IMR-90 (cell line): ENCODE data around the gene C9orf57. TPM values are rescaled to one million over a fixed set of nuclear protein-coding genes. Genes with fewer than 3 reads are reported as not detected.

Source experiments
- ATAC-seq: fragments of 200-7000 bp; cut with Tn5 transposase; 2 replicates; pipeline ENCODE4 v1.9.1; 2020; ENCODE audit warnings: low read depth, mild to moderate bottlenecking, moderate library complexity
- BruUV-seq: library from RNA; stranded (reverse); fragments of 400-500 nt; replicated peaks from 2 replicates; lab custom pipeline; 2021; lab: Mats Ljungman, UMichigan
- CTCF ChIA-PET: fragments of 300-600 bp; formaldehyde crosslinking; extraction: SDS; loops from one replicate; lab custom pipeline; 2021; ENCODE audit warnings: antibody characterized with exemption; lab: Yijun Ruan, JAX
- POLR2A ChIA-PET: fragments of 300-600 bp; sonication (Branson Sonifier 250); formaldehyde crosslinking; loops from one replicate; lab custom pipeline; 2022; ENCODE audit warnings: antibody characterized with exemption; ENCODE audit not compliant: unreplicated experiment; lab: Charles Lee
- DNase-seq: peaks from one replicate; pipeline ENCODE4 v3.0.0; 2013
- H2AFZ ChIP-seq: replicated peaks from 2 replicates; pipeline ENCODE3; 2013; ENCODE audit warnings: low read length, mild to moderate bottlenecking; ENCODE audit not compliant: poor library complexity
- H2AK5ac ChIP-seq: 2 replicates; pipeline ENCODE4 v1.6.1; 2013; ENCODE audit warnings: low read depth, low read length, inconsistent platforms
- H2AK9ac ChIP-seq: replicated peaks from 2 replicates; pipeline ENCODE3; 2013; ENCODE audit warnings: mild to moderate bottlenecking, low read depth, low read length, moderate library complexity; ENCODE audit not compliant: poor library complexity
- H2BK120ac ChIP-seq: 2 replicates; pipeline ENCODE4 v1.6.1; 2013; ENCODE audit warnings: low read depth, low read length, inconsistent platforms
- H2BK15ac ChIP-seq: 3 replicates; pipeline ENCODE4 v1.6.1; 2013; ENCODE audit warnings: low read depth, low read length, inconsistent platforms
- H2BK20ac ChIP-seq: 2 replicates; pipeline ENCODE4 v1.6.1; 2013; ENCODE audit warnings: low read depth, mild to moderate bottlenecking, inconsistent platforms, low read length, moderate library complexity
- H2BK5ac ChIP-seq: 2 replicates; pipeline ENCODE4 v1.6.1; 2013; ENCODE audit warnings: mild to moderate bottlenecking, low read depth, low read length, inconsistent platforms; ENCODE audit not compliant: poor library complexity, severe bottlenecking
- H3K14ac ChIP-seq: replicated peaks from 2 replicates; pipeline ENCODE4 v1.6.1; 2013; ENCODE audit warnings: low read depth, low read length, inconsistent platforms
- H3K18ac ChIP-seq: 2 replicates; pipeline ENCODE4 v1.6.1; 2013; ENCODE audit warnings: low read depth, low read length, control low read depth
- H3K23ac ChIP-seq: 2 replicates; pipeline ENCODE4 v1.6.1; 2013; ENCODE audit warnings: low read depth, low read length, inconsistent platforms
- H3K27ac ChIP-seq: 2 replicates; pipeline ENCODE4 v1.5.1; 2013; ENCODE audit warnings: mild to moderate bottlenecking, control low read depth, low read length; ENCODE audit not compliant: insufficient read depth
- H3K27me3 ChIP-seq: 2 replicates; pipeline ENCODE4 v1.6.1; 2013; ENCODE audit warnings: low read length; ENCODE audit not compliant: control insufficient read depth, insufficient read depth
- H3K36me3 ChIP-seq: 2 replicates; pipeline ENCODE4 v1.6.1; 2013; ENCODE audit warnings: low read length, mixed read lengths; ENCODE audit not compliant: control insufficient read depth, insufficient read depth
- H3K4ac ChIP-seq: 2 replicates; pipeline ENCODE4 v1.6.1; 2013; ENCODE audit warnings: low read depth, low read length, inconsistent platforms
- H3K4me1 ChIP-seq: 2 replicates; pipeline ENCODE4 v1.6.1; 2013; ENCODE audit warnings: low read length, mixed read lengths; ENCODE audit not compliant: control insufficient read depth, insufficient read depth
- H3K4me2 ChIP-seq: 2 replicates; pipeline ENCODE4 v1.6.1; 2013; ENCODE audit warnings: low read depth, mild to moderate bottlenecking, control low read depth, low read length, moderate library complexity
- H3K4me3 ChIP-seq: 2 replicates; pipeline ENCODE4 v1.5.1; 2013; ENCODE audit warnings: low read depth, mild to moderate bottlenecking, control low read depth, low read length, moderate library complexity; ENCODE audit not compliant: insufficient read depth
- H3K56ac ChIP-seq: 2 replicates; pipeline ENCODE4 v1.6.1; 2013; ENCODE audit warnings: low read length, inconsistent platforms; ENCODE audit not compliant: insufficient read depth; ENCODE audit errors: extremely low read depth
- H3K79me1 ChIP-seq, 2 experiments: 2 replicates each; pipeline ENCODE4 v1.6.1; 2013; ENCODE audit warnings: low read length in 2 of 2, inconsistent platforms in 1 of 2, low read depth in 1 of 2
- H3K9ac ChIP-seq: 2 replicates; pipeline ENCODE4 v1.6.1; 2013; ENCODE audit warnings: low read depth, low read length, control low read depth
- H3K9me1 ChIP-seq: 2 replicates; pipeline ENCODE4 v1.6.1; 2013; ENCODE audit warnings: low read length, inconsistent platforms; ENCODE audit not compliant: insufficient read depth
- H3K9me3 ChIP-seq: 2 replicates; pipeline ENCODE4 v1.6.1; 2013; ENCODE audit warnings: low read length; ENCODE audit not compliant: control insufficient read depth, insufficient read depth
- H4K20me1 ChIP-seq: 2 replicates; pipeline ENCODE4 v1.6.1; 2013; ENCODE audit warnings: low read length, inconsistent platforms; ENCODE audit not compliant: insufficient read depth
- H4K5ac ChIP-seq: 2 replicates; pipeline ENCODE4 v1.6.1; 2013; ENCODE audit warnings: mild to moderate bottlenecking, low read depth, low read length, control low read depth
- H4K8ac ChIP-seq, 2 experiments: 2 replicates each; pipeline ENCODE4 v1.6.1; 2013; ENCODE audit warnings: low read depth in 2 of 2, low read length in 2 of 2, control low read depth in 1 of 2, inconsistent platforms in 1 of 2
- H4K91ac ChIP-seq: 2 replicates; pipeline ENCODE4 v1.6.1; 2013; ENCODE audit warnings: low read depth, low read length, inconsistent platforms; ENCODE audit not compliant: insufficient read depth
- CEBPB ChIP-seq: IDR thresholded peaks from 2 replicates; pipeline ENCODE4 v1.6.1; 2012; ENCODE audit warnings: low read depth, low read length, improper control_type of control experiment
- CTCF ChIP-seq: conservative IDR thresholded peaks from 2 replicates; pipeline ENCODE4 v1.5.1; 2012; ENCODE audit warnings: mild to moderate bottlenecking, low read depth, low read length, improper control_type of control experiment
- MAFK ChIP-seq: IDR thresholded peaks from 2 replicates; pipeline ENCODE4 v1.6.1; 2012; ENCODE audit warnings: low read depth, low read length, improper control_type of control experiment
- MXI1 ChIP-seq: IDR thresholded peaks from 2 replicates; pipeline ENCODE4 v1.6.1; 2012; ENCODE audit warnings: low read depth, mild to moderate bottlenecking, low read length, moderate library complexity, borderline replicate concordance
- RAD21 ChIP-seq: IDR thresholded peaks from 2 replicates; pipeline ENCODE4 v1.6.1; 2012; ENCODE audit warnings: low read length, improper control_type of control experiment
- RCOR1 ChIP-seq: IDR thresholded peaks from 2 replicates; pipeline ENCODE4 v1.6.1; 2012; ENCODE audit warnings: mild to moderate bottlenecking, low read length, improper control_type of control experiment; ENCODE audit not compliant: insufficient replicate concordance
- SMC3 ChIP-seq: fragments of 150-350 bp; IDR thresholded peaks from 2 replicates; pipeline ENCODE4 v1.6.1; 2016; ENCODE audit warnings: low read depth, mild to moderate bottlenecking, antibody characterized with exemption, low read length, moderate library complexity
- WGBS, 2 experiments: methylation state at CpG; one replicate each; pipeline versions ENCODE4 v1.1.5 to v1.1.7; 2013; ENCODE audit warnings: missing lambda C conversion rate in 2 of 2; ENCODE audit not compliant: insufficient read length in 1 of 2; ENCODE audit errors: extremely low coverage in 2 of 2; 5-methylcytosine and 5-hydroxymethylcytosine counted together
- dilution Hi-C: fragments of 300-500 bp; cut with HindIII; formaldehyde crosslinking; loops from one replicate; pipeline ENCODE4 v1.14.3; 2018; ENCODE audit warnings: low sequenced_read_pairs; ENCODE audit not compliant: unreplicated experiment
- in situ Hi-C: fragments of 300-500 bp; cut with MboI; formaldehyde crosslinking; loops from 3 replicates; pipeline ENCODE4 v1.14.3; 2019; ENCODE audit warnings: low sequenced_read_pairs, inconsistent platforms, mixed read lengths
- intact Hi-C: fragments of 100-400 bp; cut with micrococcal nuclease; formaldehyde crosslinking; loops from 2 replicates; pipeline ENCODE4 v1.10.0; 2022
- polyA plus RNA-seq, 3 experiments: library from polyadenylated mRNA; depleted of rRNA; stranded (reverse); fragments of >200 nt; gene quantifications; 2 replicates each; pipeline ENCODE4 v1.2.3, GENCODE V29; 2012; ENCODE audit warnings: low replicate concordance in 1 of 3
- total RNA-seq: library from RNA; depleted of rRNA; stranded (reverse); fragments of >200 nt; gene quantifications from 2 replicates; pipeline ENCODE4 v1.2.3, GENCODE V29; 2012
- TF ChIP-seq, protein P1 (sequence below): fragments of 150-350 bp; IDR thresholded peaks from 2 replicates; pipeline ENCODE4 v1.6.1; 2016; ENCODE audit warnings: low read depth, mild to moderate bottlenecking, low read length, moderate library complexity, borderline replicate concordance
- TF ChIP-seq, protein P2 (sequence below): fragments of 150-350 bp; IDR thresholded peaks from 2 replicates; pipeline ENCODE4 v1.6.1; 2017; ENCODE audit warnings: mild to moderate bottlenecking, antibody characterized with exemption, low read length, low read depth

Gene C9orf57
- total and polyA plus RNA-seq, 2 of the 4 experiments (the other 2 are of a cell fraction), result not detected

GRCh38 chr9:72037571-72037970, 22.8 kb downstream of the C9orf57 start:
- Histone ChIP-seq H2BK5ac (no peak overlapping the region), H3K9ac (no peak overlapping the region), H3K4me2 (no peak overlapping the region), H2AFZ (no peak overlapping the region), H3K4me3 (no peak overlapping the region), H4K5ac (no peak overlapping the region), H2BK15ac (no peak overlapping the region), H3K79me1 (no peaks in the 10 kb centered on the region), H2BK120ac (no peak overlapping the region), H3K23ac (no peak overlapping the region), H4K8ac (no peak overlapping the region), H2AK9ac (no peak overlapping the region), H3K36me3 (no peaks in the 10 kb centered on the region), H3K9me3 (no peaks in the 10 kb centered on the region), H3K9me1 (no peaks in the 10 kb centered on the region), H4K91ac (no peak overlapping the region), H2AK5ac (no peak overlapping the region), H3K14ac (no peak overlapping the region), H3K4ac (no peak overlapping the region), H3K4me1 (no peaks in the 10 kb centered on the region), H3K27me3 (peaks cover 2% of the 10 kb centered on the region), H3K56ac (no peak overlapping the region), H2BK20ac (no peak overlapping the region), H3K18ac (no peak overlapping the region), H4K20me1 (no peaks in the 10 kb centered on the region), H3K27ac (no peak overlapping the region)
- TF ChIP-seq MAFK (no peak), SMC3 (no peak), MXI1 (no peak), CEBPB (no peak), CTCF (no peak), RAD21 (no peak), RCOR1 (no peak)
- TF ChIP-seq, protein P1, sequence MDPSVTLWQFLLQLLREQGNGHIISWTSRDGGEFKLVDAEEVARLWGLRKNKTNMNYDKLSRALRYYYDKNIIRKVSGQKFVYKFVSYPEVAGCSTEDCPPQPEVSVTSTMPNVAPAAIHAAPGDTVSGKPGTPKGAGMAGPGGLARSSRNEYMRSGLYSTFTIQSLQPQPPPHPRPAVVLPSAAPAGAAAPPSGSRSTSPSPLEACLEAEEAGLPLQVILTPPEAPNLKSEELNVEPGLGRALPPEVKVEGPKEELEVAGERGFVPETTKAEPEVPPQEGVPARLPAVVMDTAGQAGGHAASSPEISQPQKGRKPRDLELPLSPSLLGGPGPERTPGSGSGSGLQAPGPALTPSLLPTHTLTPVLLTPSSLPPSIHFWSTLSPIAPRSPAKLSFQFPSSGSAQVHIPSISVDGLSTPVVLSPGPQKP, result no peak
- TF ChIP-seq, protein P2, sequence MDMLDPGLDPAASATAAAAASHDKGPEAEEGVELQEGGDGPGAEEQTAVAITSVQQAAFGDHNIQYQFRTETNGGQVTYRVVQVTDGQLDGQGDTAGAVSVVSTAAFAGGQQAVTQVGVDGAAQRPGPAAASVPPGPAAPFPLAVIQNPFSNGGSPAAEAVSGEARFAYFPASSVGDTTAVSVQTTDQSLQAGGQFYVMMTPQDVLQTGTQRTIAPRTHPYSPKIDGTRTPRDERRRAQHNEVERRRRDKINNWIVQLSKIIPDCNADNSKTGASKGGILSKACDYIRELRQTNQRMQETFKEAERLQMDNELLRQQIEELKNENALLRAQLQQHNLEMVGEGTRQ, result no peak
- CTCF ChIA-PET, result interaction anchor here (1.4 kb wide), 1 partner anchor 55 kb away, joined by 3 read pairs; no protein-coding TSS in a partner anchor
- BruUV-seq, result no TSS peak
- intact Hi-C loops, result loop anchor here (5.0 to 10.0 kb wide), 3 partner anchors 717 to 1045 kb away; no protein-coding TSS in a partner anchor
- dilution Hi-C loops, result no loop called here
- in situ Hi-C loops, result loop anchor here (5.0 to 25.0 kb wide), 3 partner anchors 63 to 575 kb away; no protein-coding TSS in a partner anchor
- ATAC-seq (no peak), DNase-seq (no peak)
- WGBS, 2 experiments, result 14% methylated on average over 3 of the region's 4 CpGs; no CpG with 5 or more reads in 1 of the 2 experiments
- POLR2A ChIA-PET, result no interaction called here
